Measurements from ENCODE around the gene LAMA5. TPM values are rescaled to one million over a fixed set of nuclear protein-coding genes. Genes with fewer than 3 reads are reported as not detected.
"Not testable (repeated sequence)": the region's sequence is repeated elsewhere in the genome, so short reads cannot be mapped to it uniquely, and the experiment has no call there.

Gene LAMA5
- total RNA-seq, 1 experiment from 2014 or later = 28.3 TPM

GRCh38 chr20:62373631-62374179 is 6.6 kb upstream of the LAMA5 start:
- DNase-seq (ENCODE audit: low spot score); in situ Hi-C loops (cut with HindIII; ENCODE audit: low sequenced_read_pairs): not testable (repeated sequence)

DNA sequence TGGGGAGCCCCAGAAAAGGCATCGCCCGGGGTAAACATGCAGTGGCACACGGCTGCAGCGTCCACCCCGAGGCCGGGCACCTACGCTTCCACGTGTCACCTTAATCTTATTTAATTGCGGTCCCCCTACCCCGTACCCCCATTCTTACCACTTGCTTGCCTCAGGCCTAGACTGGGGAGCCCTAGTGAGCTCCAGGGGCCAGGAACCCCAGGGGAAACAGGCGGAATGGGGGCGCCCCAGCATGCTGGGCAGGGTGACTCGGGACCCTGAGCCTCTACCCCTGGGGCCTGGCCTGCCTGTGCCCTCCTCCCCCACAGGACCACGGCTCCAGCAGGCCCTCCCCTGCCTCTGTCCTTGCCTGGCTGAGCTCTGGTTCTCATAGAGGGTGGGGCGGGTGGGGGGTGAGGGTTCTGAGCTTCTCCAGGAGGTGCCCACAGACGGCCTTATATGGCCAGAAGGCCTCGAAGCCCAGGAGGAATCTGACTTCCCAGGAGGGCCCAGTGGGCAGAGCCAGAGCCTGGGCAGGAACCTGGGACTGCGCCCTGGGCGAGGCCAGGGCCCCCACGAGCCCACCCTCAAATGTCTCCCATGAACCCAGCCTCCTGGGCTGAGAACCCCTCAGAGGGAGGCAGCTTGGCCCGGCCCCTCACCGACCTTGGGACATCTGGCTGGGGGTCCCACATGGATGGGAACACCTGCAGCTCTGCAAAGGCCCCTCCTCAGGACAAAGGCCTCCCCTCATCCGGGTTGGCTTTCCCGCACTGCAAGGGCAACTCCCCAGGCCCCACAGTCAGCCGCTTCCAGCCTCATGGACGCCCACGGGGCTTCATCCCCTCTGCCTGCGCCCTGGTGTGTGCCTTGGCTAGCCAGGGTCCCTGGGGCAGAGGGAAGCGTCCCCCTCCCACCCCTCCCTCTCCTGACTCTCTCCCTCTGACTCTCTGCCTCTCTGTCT is 5.2 kb upstream of the LAMA5 start:
- in situ Hi-C loops (cut with HindIII; ENCODE audit: low sequenced_read_pairs) = no loop called here

GRCh38 chr20:62371588-62372041 is 4.5 kb upstream of the LAMA5 start:
- no peak for DNase-seq (ENCODE audit: low spot score)
- in situ Hi-C loops (cut with HindIII; ENCODE audit: low sequenced_read_pairs) = no loop called here

More for the DNA sequence above, 5.2 kb upstream of the LAMA5 start:
- DNase-seq (ENCODE audit: low spot score) = no peak

- in situ Hi-C loops (cut with HindIII; ENCODE audit: low sequenced_read_pairs) = no loop called here
Measured at GRCh38 chr20:62370807-62371587, 3.9 kb upstream of the LAMA5 start.

GRCh38 chr20:62370115-62370806 is 3.1 kb upstream of the LAMA5 start:
- in situ Hi-C loops (cut with HindIII; ENCODE audit: low sequenced_read_pairs) = no loop called here
- no peak for DNase-seq (ENCODE audit: low spot score)

More at GRCh38 chr20:62370807-62371587, 3.9 kb upstream of the LAMA5 start:
- no peak for DNase-seq (ENCODE audit: low spot score)

- in situ Hi-C loops (cut with HindIII; ENCODE audit: low sequenced_read_pairs) = no loop called here
- DNase-seq (ENCODE audit: low spot score) = no peak
Measured at GRCh38 chr20:62369815-62370114, 2.7 kb upstream of the LAMA5 start.

- no peak for DNase-seq (ENCODE audit: low spot score)
- in situ Hi-C loops (cut with HindIII; ENCODE audit: low sequenced_read_pairs) = no loop called here
Measured at GRCh38 chr20:62368976-62369814, 2.1 kb upstream of the LAMA5 start.

DNA sequence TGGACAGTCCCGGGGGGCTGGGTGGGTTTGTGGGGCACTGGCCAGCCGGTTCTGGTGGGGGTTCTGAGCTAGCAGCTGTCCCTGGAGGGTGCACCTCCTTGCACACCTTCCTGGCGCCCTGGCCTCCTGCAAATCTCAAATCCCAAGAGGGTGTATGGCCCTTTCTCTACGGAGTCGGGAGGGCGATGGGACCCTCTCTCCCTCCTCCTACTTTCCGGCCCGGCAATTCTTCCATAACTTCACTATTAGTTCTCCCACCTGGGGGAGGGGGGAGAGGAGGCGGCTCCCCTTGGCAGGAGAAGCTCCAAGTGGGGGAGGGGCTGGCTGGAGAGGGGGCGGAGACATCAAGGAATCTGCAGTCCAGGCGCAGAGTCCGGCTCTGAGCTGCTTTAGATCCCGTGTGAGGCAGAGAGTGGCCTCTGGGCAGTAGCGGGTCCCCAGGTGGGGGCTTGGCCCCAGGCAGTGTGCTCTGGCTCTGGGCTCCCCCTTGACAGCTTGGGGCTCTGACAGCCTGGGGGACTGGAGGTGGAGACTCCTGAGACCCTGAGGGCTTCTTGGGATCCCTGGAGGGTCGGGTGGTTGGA is 1.4 kb upstream of the LAMA5 start:
- in situ Hi-C loops (cut with HindIII; ENCODE audit: low sequenced_read_pairs) = no loop called here
- peak; percentile 10 for DNase-seq (ENCODE audit: low spot score)

- peak; percentile 20 for DNase-seq (ENCODE audit: low spot score)
- in situ Hi-C loops (cut with HindIII; ENCODE audit: low sequenced_read_pairs) = no loop called here
Measured at GRCh38 chr20:62367633-62368391, 700 bp upstream of the LAMA5 start.

- in situ Hi-C loops (cut with HindIII; ENCODE audit: low sequenced_read_pairs) = no loop called here
- peak; percentile 28 for DNase-seq (ENCODE audit: low spot score)
Measured at GRCh38 chr20:62366370-62367135, 559 bp downstream of the LAMA5 start.

DNA sequence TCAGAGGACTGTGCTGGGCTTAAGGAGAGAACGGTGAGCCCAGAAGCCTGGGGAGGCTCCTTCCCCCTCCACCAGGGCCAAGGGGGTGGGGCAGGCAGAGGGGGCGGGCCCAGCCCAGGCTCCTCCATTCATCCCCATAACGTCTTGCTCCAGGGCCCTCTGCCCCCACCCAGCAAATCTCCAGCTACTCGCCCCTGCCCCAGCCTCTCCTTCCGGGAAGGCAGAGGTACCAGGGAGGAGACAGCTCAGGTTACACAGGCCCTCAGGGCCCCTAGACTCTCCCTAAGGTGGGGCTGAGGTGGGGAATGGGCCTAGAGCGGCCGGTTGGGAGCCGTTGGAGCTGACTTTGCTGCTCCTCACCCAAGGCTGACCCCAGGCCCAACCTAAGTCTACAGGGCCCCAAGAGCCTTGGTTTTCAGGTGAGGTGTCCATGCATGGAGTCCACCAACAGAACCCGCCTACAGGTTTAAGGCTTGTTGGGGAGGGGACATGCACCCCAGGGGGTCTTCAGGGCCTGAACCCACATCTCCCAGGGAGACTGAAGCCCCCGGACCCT is 1.2 kb downstream of the LAMA5 start:
- in situ Hi-C loops (cut with HindIII; ENCODE audit: low sequenced_read_pairs) = no loop called here

DNA sequence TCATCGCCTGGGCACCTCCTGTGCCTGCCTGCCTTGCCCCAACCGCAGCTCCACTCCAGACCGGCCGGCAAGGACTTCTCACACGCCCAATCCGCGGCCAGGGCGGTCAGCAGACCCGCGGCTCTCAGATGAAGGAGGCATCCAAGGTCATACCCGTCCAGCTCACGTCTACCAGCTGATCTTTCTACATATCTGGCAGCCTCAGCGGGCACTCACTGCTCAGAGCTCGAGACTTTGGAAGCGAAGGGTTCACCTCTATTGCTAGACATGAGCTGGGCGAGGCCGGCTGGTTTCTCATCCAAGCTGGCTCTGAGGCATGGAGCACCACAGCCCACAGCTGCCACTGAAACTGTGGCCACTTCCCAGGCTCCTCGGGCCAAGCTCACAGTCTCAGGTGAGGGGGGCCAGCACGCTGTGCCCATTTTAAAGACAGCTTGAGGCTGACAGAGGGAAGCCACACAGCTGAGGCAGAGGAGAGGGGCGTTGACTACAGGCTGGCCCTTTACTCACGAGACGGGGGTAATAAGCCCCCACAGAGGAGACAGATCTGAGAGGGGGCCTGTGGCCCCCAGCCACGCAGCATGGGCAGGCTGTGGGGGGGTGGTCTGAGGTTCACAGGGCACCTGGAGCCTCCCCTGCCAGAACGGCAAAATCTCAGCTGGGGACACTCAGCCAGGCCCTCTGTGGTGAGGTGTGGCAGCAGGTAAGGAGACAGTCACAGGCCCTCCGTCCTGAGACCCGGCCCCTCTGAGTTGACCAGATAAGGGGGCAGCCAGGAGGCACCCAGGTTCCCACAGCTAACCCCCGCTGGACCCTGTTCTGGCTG is 2.0 kb downstream of the LAMA5 start:
- peak; percentile 50 for DNase-seq (ENCODE audit: low spot score)

More for the DNA sequence above, 1.2 kb downstream of the LAMA5 start:
- peak; percentile 54 for DNase-seq (ENCODE audit: low spot score)

DNA sequence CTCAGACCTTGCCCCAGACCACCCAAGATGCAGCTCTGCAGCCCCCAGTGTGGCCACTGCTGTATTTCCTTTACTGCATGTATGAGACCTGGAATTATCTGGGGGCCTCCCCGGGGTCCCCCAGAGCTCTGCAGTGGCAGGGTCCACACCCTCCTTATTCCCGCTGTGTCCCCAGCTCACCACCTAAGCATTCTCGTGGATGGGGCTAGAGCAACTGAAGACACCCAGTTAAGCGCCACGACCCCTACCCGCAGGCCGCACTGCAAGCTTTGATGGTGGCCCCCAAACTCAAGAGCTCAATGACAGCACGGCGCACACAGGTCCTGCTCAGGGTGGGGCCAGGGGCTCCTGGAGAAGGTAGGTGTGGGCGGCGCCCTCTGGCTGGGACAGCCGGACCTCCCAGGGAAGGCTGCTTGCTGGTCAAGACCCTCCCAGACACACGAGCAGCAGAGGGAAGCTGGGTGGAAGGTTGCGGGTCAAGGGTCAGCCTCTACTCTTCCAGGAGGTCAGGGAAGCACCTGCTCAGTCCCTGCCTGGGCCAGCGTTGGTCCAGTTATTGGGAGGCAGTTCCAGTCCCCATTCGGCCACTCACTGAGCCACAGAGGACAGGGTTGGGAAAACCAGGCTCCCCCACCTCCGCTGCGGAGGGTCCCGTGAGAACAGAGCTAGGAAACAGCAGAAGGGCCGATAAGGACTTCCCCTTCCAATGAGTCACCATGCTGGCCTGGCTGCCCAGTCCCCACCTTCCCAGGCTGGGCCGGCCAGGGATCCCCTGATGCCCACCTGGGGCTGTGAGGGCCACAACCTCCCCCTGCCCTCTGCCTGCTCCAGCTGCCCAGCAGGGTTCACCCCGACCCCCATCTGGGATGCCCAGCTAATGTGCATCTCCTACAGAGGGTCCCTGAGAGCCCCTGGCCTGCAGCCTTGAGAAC is 2.9 kb downstream of the LAMA5 start:
- peak; percentile 6 for DNase-seq (ENCODE audit: low spot score)
- in situ Hi-C loops (cut with HindIII; ENCODE audit: low sequenced_read_pairs) = no loop called here

More for the DNA sequence above, 2.0 kb downstream of the LAMA5 start:
- in situ Hi-C loops (cut with HindIII; ENCODE audit: low sequenced_read_pairs) = no loop called here
